ENCODE results near the gene TEAD2. TPM values are rescaled to one million over a fixed set of nuclear protein-coding genes. Genes with fewer than 3 reads are reported as not detected.

The TEAD2 gene
- total RNA-seq, 3 donors from 2014 or later (not counting 1 experiment from before 2014, with no cell fraction given): not detected

DNA sequence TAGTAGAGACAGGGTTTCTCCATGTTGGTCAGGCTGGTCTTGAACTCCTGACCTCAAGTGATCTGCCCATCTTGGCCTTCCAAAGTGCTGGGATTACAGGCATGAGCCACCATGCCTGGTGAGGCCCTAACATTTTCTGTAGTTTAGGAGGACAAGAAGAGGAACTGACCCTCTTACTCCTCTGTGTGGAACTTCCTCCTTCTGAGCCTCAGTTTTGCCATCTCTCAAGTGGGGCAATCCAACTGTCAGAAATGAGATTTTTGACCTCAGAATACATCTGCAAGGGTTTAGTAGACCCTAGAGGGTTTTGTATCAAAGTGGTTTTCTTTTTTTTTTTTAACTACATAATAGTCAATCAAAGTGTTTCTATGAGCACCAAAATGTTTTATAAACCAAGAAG is 3.9 kb upstream of the TEAD2 start:
- Mint-ChIP-seq H3K4me3 (no peak overlapping the region), H3K4me1 (peaks cover 0 to 2% of the 10 kb centered on the region in 2 donors), H3K27ac (no peak overlapping the region), H3K27me3 (ENCODE audit: low read depth in 2 of 2) (peaks cover 3 to 24% of the 10 kb centered on the region in 2 donors), H3K36me3 (peaks cover 10% of the 10 kb centered on the region), H3K9me3 (no peaks in the 10 kb centered on the region)
- TF ChIP-seq, protein P1, sequence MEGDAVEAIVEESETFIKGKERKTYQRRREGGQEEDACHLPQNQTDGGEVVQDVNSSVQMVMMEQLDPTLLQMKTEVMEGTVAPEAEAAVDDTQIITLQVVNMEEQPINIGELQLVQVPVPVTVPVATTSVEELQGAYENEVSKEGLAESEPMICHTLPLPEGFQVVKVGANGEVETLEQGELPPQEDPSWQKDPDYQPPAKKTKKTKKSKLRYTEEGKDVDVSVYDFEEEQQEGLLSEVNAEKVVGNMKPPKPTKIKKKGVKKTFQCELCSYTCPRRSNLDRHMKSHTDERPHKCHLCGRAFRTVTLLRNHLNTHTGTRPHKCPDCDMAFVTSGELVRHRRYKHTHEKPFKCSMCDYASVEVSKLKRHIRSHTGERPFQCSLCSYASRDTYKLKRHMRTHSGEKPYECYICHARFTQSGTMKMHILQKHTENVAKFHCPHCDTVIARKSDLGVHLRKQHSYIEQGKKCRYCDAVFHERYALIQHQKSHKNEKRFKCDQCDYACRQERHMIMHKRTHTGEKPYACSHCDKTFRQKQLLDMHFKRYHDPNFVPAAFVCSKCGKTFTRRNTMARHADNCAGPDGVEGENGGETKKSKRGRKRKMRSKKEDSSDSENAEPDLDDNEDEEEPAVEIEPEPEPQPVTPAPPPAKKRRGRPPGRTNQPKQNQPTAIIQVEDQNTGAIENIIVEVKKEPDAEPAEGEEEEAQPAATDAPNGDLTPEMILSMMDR (IDR thresholded peaks at IDR 0.05): no peak
- Histone ChIP-seq H3K27me3 (ENCODE audit: control insufficient read depth, insufficient read depth, low read length) (peaks cover 37% of the 10 kb centered on the region), H3K27ac (ENCODE audit: low read length) (no peak overlapping the region), H3K4me3 (ENCODE audit: low read length) (no peak overlapping the region), H3K4me1 (ENCODE audit: control insufficient read depth, insufficient read depth, low read length) (peaks cover 35% of the 10 kb centered on the region), H3K9me3 (ENCODE audit: control insufficient read depth, insufficient read depth, low read length) (peaks cover 15% of the 10 kb centered on the region), H3K36me3 (ENCODE audit: control insufficient read depth, insufficient read depth, low read length) (no peaks in the 10 kb centered on the region)
- DNase-seq (no peak), ATAC-seq (no peak)
- intact Hi-C loops (cut with micrococcal nuclease): no loop called here

DNA sequence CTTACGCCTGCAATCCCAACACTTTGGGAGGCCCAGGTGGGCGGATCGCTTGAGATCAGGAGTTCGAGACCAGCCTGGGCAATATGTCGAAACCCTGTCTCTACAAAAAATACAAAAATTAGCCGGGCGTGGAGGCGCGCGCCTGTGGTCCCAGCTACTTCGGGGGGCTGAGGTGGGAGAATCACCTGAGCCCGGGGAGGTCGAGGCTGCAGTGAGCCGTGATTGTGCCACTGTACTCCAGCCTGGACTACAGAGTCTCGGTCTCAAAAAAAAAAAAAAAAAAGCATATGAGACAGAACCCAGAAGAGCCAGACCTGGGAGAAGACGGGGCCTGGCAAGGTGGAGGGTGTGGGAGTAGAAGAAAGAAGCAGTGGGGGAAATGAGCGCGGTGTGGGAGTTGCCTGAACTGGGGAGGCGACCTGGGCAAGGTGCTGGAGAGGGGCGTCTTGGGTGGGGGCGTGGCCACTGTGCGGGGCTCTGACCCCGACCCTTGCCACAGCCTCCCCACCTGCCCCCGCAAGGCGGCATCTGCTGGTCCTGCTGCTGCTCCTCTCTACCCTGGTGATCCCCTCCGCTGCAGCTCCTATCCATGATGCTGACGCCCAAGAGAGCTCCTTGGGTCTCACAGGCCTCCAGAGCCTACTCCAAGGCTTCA is 2.0 kb upstream of the TEAD2 start:
- 67% methylated on average over 27 of the region's 27 CpGs for WGBS (ENCODE audit: insufficient coverage)
- TF ChIP-seq, protein P1 (IDR thresholded peaks at IDR 0.05): no peak
- ATAC-seq (no peak), DNase-seq (no peak)
- Histone ChIP-seq H3K27ac (ENCODE audit: low read length) (no peak overlapping the region), H3K4me1 (ENCODE audit: control insufficient read depth, insufficient read depth, low read length) (peaks cover 36% of the 10 kb centered on the region), H3K36me3 (ENCODE audit: control insufficient read depth, insufficient read depth, low read length) (no peaks in the 10 kb centered on the region), H3K27me3 (ENCODE audit: control insufficient read depth, insufficient read depth, low read length) (peaks cover 37% of the 10 kb centered on the region), H3K9me3 (ENCODE audit: control insufficient read depth, insufficient read depth, low read length) (peaks cover 7% of the 10 kb centered on the region), H3K4me3 (ENCODE audit: low read length) (peak overlapping the region; percentile 21)
- H3K36me3 Mint-ChIP-seq: peaks cover 5% of the 10 kb centered on the region
- peak overlapping the region in 1 of 2 donors; percentile 20 for H3K27ac Mint-ChIP-seq
- peaks cover 15 to 30% of the 10 kb centered on the region in 2 donors for H3K27me3 Mint-ChIP-seq (ENCODE audit: low read depth in 2 of 2)
- no peaks in the 10 kb centered on the region for H3K9me3 Mint-ChIP-seq
- peaks cover 0 to 11% of the 10 kb centered on the region in 2 donors for H3K4me1 Mint-ChIP-seq
- intact Hi-C loops (cut with micrococcal nuclease): no loop called here
- H3K4me3 Mint-ChIP-seq: peak overlapping the region; percentile 35

DNA sequence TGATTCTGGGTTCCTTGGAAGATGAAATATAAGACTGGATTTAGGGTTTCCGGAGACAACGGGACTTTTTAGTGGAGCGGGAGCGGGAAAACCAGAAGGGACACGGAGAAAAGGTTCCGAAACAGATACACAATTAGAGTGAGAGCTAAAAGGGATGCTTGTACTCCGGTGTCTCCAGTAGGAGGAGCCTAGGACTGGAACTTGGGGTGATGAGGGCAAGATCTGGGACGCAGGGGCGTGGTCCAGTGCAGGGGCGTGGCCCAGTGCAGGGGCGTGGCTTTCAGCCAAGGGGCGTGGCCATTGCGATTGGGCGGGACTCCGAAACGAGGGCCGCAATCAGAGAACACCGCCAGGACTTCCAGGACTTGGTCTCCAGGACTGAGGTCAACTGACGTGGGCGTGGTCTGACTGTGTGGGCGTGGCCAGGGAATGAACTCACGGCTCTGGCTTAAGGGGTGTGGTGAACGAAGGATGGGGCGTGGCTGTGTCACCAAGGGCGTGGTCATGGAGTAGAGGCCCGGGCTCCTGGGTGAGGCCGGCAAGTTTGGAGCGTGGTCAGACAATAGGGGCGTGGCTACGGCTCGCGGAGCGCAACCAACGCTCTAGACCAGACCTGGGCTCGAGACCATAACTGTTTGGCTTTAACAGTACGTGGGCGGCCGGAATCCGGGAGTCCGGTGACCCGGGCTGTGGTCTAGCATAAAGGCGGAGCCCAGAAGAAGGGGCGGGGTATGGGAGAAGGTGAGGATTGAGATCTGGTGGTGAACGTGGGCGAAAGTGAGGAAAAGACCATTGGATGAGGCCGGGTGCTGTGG is 1.3 kb upstream of the TEAD2 start, which contains the start of gene DKKL1:
TSS of gene DKKL1 (plus strand) at position 610 of the 815 bp plus-strand sequence. CDS start at position 732, 122 bp downstream.
- 5% methylated on average over 46 of the region's 46 CpGs for WGBS (ENCODE audit: insufficient coverage)
- peaks cover 15 to 30% of the 10 kb centered on the region in 2 donors for H3K27me3 Mint-ChIP-seq (ENCODE audit: low read depth in 2 of 2)
- H3K27ac Mint-ChIP-seq: peak within 1 kb of the TSS in 1 of 2 donors; percentile 20
- intact Hi-C loops (cut with micrococcal nuclease): no loop called here
- TF ChIP-seq, protein P1 (IDR thresholded peaks at IDR 0.05): no peak
- ATAC-seq (peak; percentile 84 to 92 (median 84)), DNase-seq (peak; percentile 62 to 65)
- H3K4me1 ChIP-seq (ENCODE audit: control insufficient read depth, insufficient read depth, low read length): peaks cover 36% of the 10 kb centered on the region
- no peak within 1 kb of the TSS for H3K27ac ChIP-seq (ENCODE audit: low read length)
- no peaks in the 10 kb centered on the region for H3K9me3 Mint-ChIP-seq
- H3K4me1 Mint-ChIP-seq: peaks cover 0 to 11% of the 10 kb centered on the region in 2 donors
- H3K4me3 Mint-ChIP-seq: peak within 1 kb of the TSS; percentile 35
- no peaks in the 10 kb centered on the region for H3K9me3 ChIP-seq (ENCODE audit: control insufficient read depth, insufficient read depth, low read length)
- H3K36me3 ChIP-seq (ENCODE audit: control insufficient read depth, insufficient read depth, low read length): no peaks in the 10 kb centered on the region
- H3K27me3 ChIP-seq (ENCODE audit: control insufficient read depth, insufficient read depth, low read length): peaks cover 37% of the 10 kb centered on the region
- peak within 1 kb of the TSS; percentile 21 for H3K4me3 ChIP-seq (ENCODE audit: low read length)
- no peaks in the 10 kb centered on the region for H3K36me3 Mint-ChIP-seq

All from natural killer cell (primary cell).